Mucosa of stomach (tissue), 1 donor: ENCODE results near the gene PRDX2.

Experiments
- H3K27me3 ChIP-seq: one replicate; pipeline ENCODE4 v1.7.0; 2013; ENCODE audit warnings: mild to moderate bottlenecking, low read length; ENCODE audit not compliant: control insufficient read depth, insufficient read depth
- H3K36me3 ChIP-seq: one replicate; pipeline ENCODE4 v1.7.0; 2013; ENCODE audit warnings: low read length; ENCODE audit not compliant: control insufficient read depth, insufficient read depth
- H3K4me1 ChIP-seq: one replicate; pipeline ENCODE4 v1.7.0; 2013; ENCODE audit warnings: mild to moderate bottlenecking, low read length; ENCODE audit not compliant: control insufficient read depth, insufficient read depth
- H3K4me3 ChIP-seq: one replicate; pipeline ENCODE4 v1.7.0; 2013; ENCODE audit warnings: low read length
- H3K9ac ChIP-seq: one replicate; pipeline ENCODE4 v1.7.0; 2013; ENCODE audit warnings: mild to moderate bottlenecking, low read length, moderate library complexity
- H3K9me3 ChIP-seq: one replicate; pipeline ENCODE4 v1.7.0; 2013; ENCODE audit warnings: mild to moderate bottlenecking, low read length, moderate library complexity; ENCODE audit not compliant: control insufficient read depth
- donor health status: Pancreatic carcinoma.

Gene PRDX2

GRCh38 chr19:12779162-12779993 is 22.2 kb downstream of the PRDX2 start:
- Histone ChIP-seq H3K9me3 (no peaks in the 10 kb centered on the region), H3K27me3 (no peaks in the 10 kb centered on the region), H3K4me1 (peaks cover 56% of the 10 kb centered on the region), H3K4me3 (no peak overlapping the region), H3K36me3 (no peaks in the 10 kb centered on the region), H3K9ac (no peak overlapping the region)

GRCh38 chr19:12778905-12779161 is 22.8 kb downstream of the PRDX2 start:
- Histone ChIP-seq H3K4me3 (peak overlapping the region; percentile 84), H3K9me3 (no peaks in the 10 kb centered on the region), H3K36me3 (no peaks in the 10 kb centered on the region), H3K4me1 (peaks cover 53% of the 10 kb centered on the region), H3K9ac (peak overlapping the region; percentile 87), H3K27me3 (no peaks in the 10 kb centered on the region)

- peaks cover 47% of the 10 kb centered on the region for H3K4me1 ChIP-seq
Measured at GRCh38 chr19:12778017-12778904, 23.3 kb downstream of the PRDX2 start.

GRCh38 chr19:12777217-12778016 is 24.2 kb downstream of the PRDX2 start:
- Histone ChIP-seq H3K9ac (peak overlapping the region; percentile 87), H3K9me3 (no peaks in the 10 kb centered on the region), H3K36me3 (no peaks in the 10 kb centered on the region), H3K4me3 (peak overlapping the region; percentile 84), H3K4me1 (peaks cover 40% of the 10 kb centered on the region), H3K27me3 (no peaks in the 10 kb centered on the region)

More at GRCh38 chr19:12778017-12778904, 23.3 kb downstream of the PRDX2 start:
- Histone ChIP-seq H3K36me3 (no peaks in the 10 kb centered on the region), H3K4me3 (peak overlapping the region; percentile 84), H3K9ac (peak overlapping the region; percentile 87), H3K9me3 (no peaks in the 10 kb centered on the region), H3K27me3 (no peaks in the 10 kb centered on the region)

- Histone ChIP-seq H3K36me3 (no peaks in the 10 kb centered on the region), H3K27me3 (no peaks in the 10 kb centered on the region), H3K9me3 (no peaks in the 10 kb centered on the region), H3K4me1 (peaks cover 35% of the 10 kb centered on the region), H3K4me3 (peak within 1 kb of the TSS; percentile 20), H3K9ac (peak within 1 kb of the TSS; percentile 72)
Measured at GRCh38 chr19:12774588-12775555, 26.7 kb downstream of the PRDX2 start, which contains the start of gene HOOK2. Gene HOOK2 (minus strand): TSS chr19:12775552. CDS start chr19:12775449, 103 bp downstream.

GRCh38 chr19:12773571-12773970 is 28.0 kb downstream of the PRDX2 start:
- Histone ChIP-seq H3K27me3 (no peaks in the 10 kb centered on the region), H3K4me1 (peaks cover 22% of the 10 kb centered on the region), H3K9ac (no peak overlapping the region)

GRCh38 chr19:12772323-12772722 is 29.3 kb downstream of the PRDX2 start:
- Histone ChIP-seq H3K9ac (no peak overlapping the region), H3K4me3 (no peak overlapping the region), H3K36me3 (no peaks in the 10 kb centered on the region), H3K27me3 (no peaks in the 10 kb centered on the region), H3K4me1 (peaks cover 14% of the 10 kb centered on the region), H3K9me3 (no peaks in the 10 kb centered on the region)

More at GRCh38 chr19:12773571-12773970, 28.0 kb downstream of the PRDX2 start:
- H3K4me3 ChIP-seq, result no peak overlapping the region
- H3K36me3 ChIP-seq, result no peaks in the 10 kb centered on the region
- H3K9me3 ChIP-seq, result no peaks in the 10 kb centered on the region

- no peaks in the 10 kb centered on the region for H3K9me3 ChIP-seq
- no peak overlapping the region for H3K4me3 ChIP-seq
- H3K27me3 ChIP-seq, result no peaks in the 10 kb centered on the region
- no peak overlapping the region for H3K9ac ChIP-seq
- peaks cover 12% of the 10 kb centered on the region for H3K4me1 ChIP-seq
- no peaks in the 10 kb centered on the region for H3K36me3 ChIP-seq
Measured at GRCh38 chr19:12770922-12771321, 30.7 kb downstream of the PRDX2 start.

GRCh38 chr19:12769689-12770088 is 31.9 kb downstream of the PRDX2 start:
- Histone ChIP-seq H3K36me3 (no peaks in the 10 kb centered on the region), H3K9ac (no peak overlapping the region), H3K9me3 (no peaks in the 10 kb centered on the region), H3K4me3 (no peak overlapping the region), H3K4me1 (peaks cover 10% of the 10 kb centered on the region), H3K27me3 (no peaks in the 10 kb centered on the region)

GRCh38 chr19:12767666-12768065 is 33.9 kb downstream of the PRDX2 start:
- H3K4me3 ChIP-seq, result no peak overlapping the region
- H3K9ac ChIP-seq, result no peak overlapping the region
- H3K27me3 ChIP-seq, result no peaks in the 10 kb centered on the region
- H3K9me3 ChIP-seq, result no peaks in the 10 kb centered on the region
- H3K4me1 ChIP-seq, result peaks cover 5% of the 10 kb centered on the region
- no peaks in the 10 kb centered on the region for H3K36me3 ChIP-seq

GRCh38 chr19:12767150-12767549 is 34.5 kb downstream of the PRDX2 start:
- peaks cover 2% of the 10 kb centered on the region for H3K4me1 ChIP-seq
- H3K27me3 ChIP-seq, result no peaks in the 10 kb centered on the region
- no peak overlapping the region for H3K9ac ChIP-seq
- no peaks in the 10 kb centered on the region for H3K36me3 ChIP-seq
- H3K9me3 ChIP-seq, result no peaks in the 10 kb centered on the region
- H3K4me3 ChIP-seq, result no peak overlapping the region
